SU-DHL-6 (cell line): ENCODE results near the gene RND2.

Experiments
- H2AFZ ChIP-seq: fragments of 200-600 bp; sonication (generic); 2 replicates; pipeline ENCODE4 v1.6.1; 2014; ENCODE audit warnings: low read depth, mild to moderate bottlenecking, moderate library complexity, mixed read lengths, antibody characterized with exemption, low read length; ENCODE audit not compliant: severe bottlenecking
- H3F3A ChIP-seq: fragments of 200-600 bp; shearing (Covaris generic); 2 replicates; pipeline ENCODE4 v1.6.0; 2016; ENCODE audit warnings: antibody characterized with exemption, mild to moderate bottlenecking; ENCODE audit not compliant: insufficient read depth
- H3K27ac ChIP-seq: fragments of 200-600 bp; sonication (generic); 2 replicates; pipeline ENCODE4 v1.5.1; 2016; ENCODE audit warnings: low read depth, mild to moderate bottlenecking, low read length, moderate library complexity, mixed read lengths
- H3K27me3 ChIP-seq: fragments of 200-600 bp; sonication (generic), shearing (Covaris generic); 2 replicates; pipeline ENCODE4 v1.6.0; 2014; ENCODE audit warnings: mild to moderate bottlenecking, low read length
- H3K36me3 ChIP-seq: fragments of 200-600 bp; sonication (generic); 2 replicates; pipeline ENCODE4 v1.6.1; 2014; ENCODE audit warnings: mild to moderate bottlenecking, low read length, mixed read lengths
- H3K4me2 ChIP-seq: fragments of 300-600, 200-600 bp; shearing (Covaris generic), sonication (generic); 2 replicates; pipeline ENCODE4 v1.6.0; 2014; ENCODE audit warnings: low read length, low read depth, mild to moderate bottlenecking; ENCODE audit not compliant: poor library complexity, severe bottlenecking
- H3K4me3 ChIP-seq: fragments of 200-600 bp; sonication (generic); 2 replicates; pipeline ENCODE4 v1.5.1; 2014; ENCODE audit warnings: antibody characterized with exemption, low read length, mild to moderate bottlenecking, mixed read lengths; ENCODE audit not compliant: insufficient read depth, poor library complexity, severe bottlenecking
- H3K79me2 ChIP-seq: fragments of 200-600 bp; sonication (generic); 2 replicates; pipeline ENCODE4 v1.6.1; 2014; ENCODE audit warnings: mild to moderate bottlenecking, low read length, moderate library complexity; ENCODE audit not compliant: insufficient read depth
- H3K9ac ChIP-seq: fragments of 200-600 bp; sonication (generic); 2 replicates; pipeline ENCODE4 v1.7.0; 2014; ENCODE audit warnings: mild to moderate bottlenecking, low read length
- H3K9me2 ChIP-seq: fragments of 200-600 bp; sonication (generic); replicated peaks from 2 replicates; pipeline ENCODE4 v1.6.1; 2014; ENCODE audit warnings: low read length; ENCODE audit not compliant: insufficient read depth
- H3K9me3 ChIP-seq: fragments of 200-600 bp; sonication (generic); 2 replicates; pipeline ENCODE4 v1.6.1; 2014; ENCODE audit warnings: low read length, mixed read lengths; ENCODE audit not compliant: insufficient read depth
- H4K20me1 ChIP-seq: fragments of 200-600 bp; sonication (generic); 2 replicates; pipeline ENCODE4 v1.6.1; 2014; ENCODE audit warnings: low read depth, mild to moderate bottlenecking, antibody characterized with exemption, low read length, moderate library complexity, mixed read lengths
- EZH2phosphoT487 ChIP-seq: fragments of 200-600 bp; sonication (generic), shearing (Covaris generic); conservative IDR thresholded peaks from 2 replicates; pipeline ENCODE4 v1.6.1; 2018; ENCODE audit warnings: mild to moderate bottlenecking, antibody characterized with exemption, low read length, moderate library complexity, mixed read lengths
- TF ChIP-seq, protein P1 (sequence below): fragments of 200-600 bp; sonication (generic); IDR thresholded peaks from one replicate; pipeline ENCODE4 v1.5.1; 2017; ENCODE audit warnings: antibody characterized with exemption, mild to moderate bottlenecking, low read length, moderate library complexity; ENCODE audit not compliant: insufficient read depth, poor library complexity, severe bottlenecking

RND2 gene

DNA sequence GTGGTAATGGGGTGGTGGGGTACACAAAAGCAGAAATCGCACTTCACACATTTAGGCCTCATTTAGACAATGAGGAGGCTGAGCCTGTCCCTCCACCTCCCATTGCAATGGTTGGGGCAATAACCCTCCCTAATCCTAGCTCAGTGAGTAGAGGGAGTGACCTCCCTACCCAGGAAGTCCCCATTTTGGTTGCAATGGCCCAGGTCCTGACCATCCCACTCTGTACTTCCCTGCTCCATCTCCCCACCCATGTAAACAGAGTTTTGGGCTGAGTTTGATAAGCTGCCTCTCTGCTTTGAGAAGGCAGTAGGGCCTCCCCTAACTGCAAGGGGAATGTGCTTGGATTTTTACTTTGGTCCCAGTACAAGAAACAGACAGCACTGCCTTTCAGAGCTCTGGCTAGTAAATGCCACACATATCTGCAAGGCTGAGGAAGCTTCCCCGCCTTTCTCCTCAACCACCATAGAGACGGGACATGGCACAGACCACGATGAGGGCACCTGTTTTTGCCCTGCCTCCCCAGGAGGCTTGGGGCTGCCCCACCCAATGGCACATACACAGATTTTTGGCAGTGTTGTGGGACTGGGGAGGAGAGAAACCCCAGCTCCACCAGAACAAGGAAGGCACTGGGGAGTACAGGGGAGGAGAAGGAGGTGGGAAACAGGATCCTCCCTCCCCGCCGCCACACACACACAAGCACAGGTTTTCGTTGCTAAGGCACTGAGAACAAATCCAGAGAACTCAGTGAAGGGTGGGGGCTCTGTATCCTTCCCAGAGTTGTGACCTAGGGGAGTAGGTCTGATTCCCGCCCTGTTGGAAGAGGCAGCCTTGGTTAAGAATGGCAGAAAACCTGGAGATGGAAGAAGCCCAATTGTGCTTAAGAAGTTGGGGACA is 10.1 kb upstream of the RND2 start:
- Histone ChIP-seq H3K27ac (no peak overlapping the region), H3K4me2 (no peak overlapping the region), H3K4me3 (no peak overlapping the region), H3K9me2 (no peaks in the 10 kb centered on the region), H3K79me2 (no peaks in the 10 kb centered on the region), H2AFZ (no peak overlapping the region), H3K9me3 (no peaks in the 10 kb centered on the region), H3K9ac (no peak overlapping the region), H4K20me1 (no peaks in the 10 kb centered on the region), H3K36me3 (no peaks in the 10 kb centered on the region), H3K27me3 (no peaks in the 10 kb centered on the region), H3F3A (peaks cover 4% of the 10 kb centered on the region; the same call in 1 of the 2 replicates)
- TF ChIP-seq EZH2phosphoT487: no peak
- TF ChIP-seq, protein P1, sequence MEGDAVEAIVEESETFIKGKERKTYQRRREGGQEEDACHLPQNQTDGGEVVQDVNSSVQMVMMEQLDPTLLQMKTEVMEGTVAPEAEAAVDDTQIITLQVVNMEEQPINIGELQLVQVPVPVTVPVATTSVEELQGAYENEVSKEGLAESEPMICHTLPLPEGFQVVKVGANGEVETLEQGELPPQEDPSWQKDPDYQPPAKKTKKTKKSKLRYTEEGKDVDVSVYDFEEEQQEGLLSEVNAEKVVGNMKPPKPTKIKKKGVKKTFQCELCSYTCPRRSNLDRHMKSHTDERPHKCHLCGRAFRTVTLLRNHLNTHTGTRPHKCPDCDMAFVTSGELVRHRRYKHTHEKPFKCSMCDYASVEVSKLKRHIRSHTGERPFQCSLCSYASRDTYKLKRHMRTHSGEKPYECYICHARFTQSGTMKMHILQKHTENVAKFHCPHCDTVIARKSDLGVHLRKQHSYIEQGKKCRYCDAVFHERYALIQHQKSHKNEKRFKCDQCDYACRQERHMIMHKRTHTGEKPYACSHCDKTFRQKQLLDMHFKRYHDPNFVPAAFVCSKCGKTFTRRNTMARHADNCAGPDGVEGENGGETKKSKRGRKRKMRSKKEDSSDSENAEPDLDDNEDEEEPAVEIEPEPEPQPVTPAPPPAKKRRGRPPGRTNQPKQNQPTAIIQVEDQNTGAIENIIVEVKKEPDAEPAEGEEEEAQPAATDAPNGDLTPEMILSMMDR: no peak

DNA sequence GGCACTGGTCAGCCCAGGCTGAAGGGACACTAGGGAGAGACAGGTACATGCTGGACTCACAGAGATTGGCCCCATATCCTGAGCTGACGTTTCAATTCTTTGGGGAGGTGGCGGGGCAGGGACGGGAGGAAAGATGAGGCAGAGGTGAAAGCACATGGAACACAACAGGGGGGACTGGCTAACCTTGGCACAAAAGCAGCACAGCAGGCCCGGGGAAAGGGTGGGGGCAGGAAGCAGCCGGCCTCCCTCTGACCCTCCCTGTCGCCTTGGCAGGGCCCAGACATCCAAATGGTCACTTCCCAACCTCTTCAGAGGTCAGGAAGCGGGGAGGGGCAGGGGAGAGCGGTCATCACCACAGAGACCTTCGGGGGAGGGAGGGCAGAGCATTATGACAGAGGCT is 9.5 kb upstream of the RND2 start:
- no peak overlapping the region for H3K9ac ChIP-seq
- no peak overlapping the region for H3K4me2 ChIP-seq
- H3K9me3 ChIP-seq: no peaks in the 10 kb centered on the region
- no peak for TF ChIP-seq EZH2phosphoT487
- TF ChIP-seq, protein P1: no peak
- no peak overlapping the region for H3K4me3 ChIP-seq
- H3K36me3 ChIP-seq: no peaks in the 10 kb centered on the region
- no peak overlapping the region for H2AFZ ChIP-seq
- H3K9me2 ChIP-seq: no peaks in the 10 kb centered on the region
- no peaks in the 10 kb centered on the region for H4K20me1 ChIP-seq
- H3K27me3 ChIP-seq: no peaks in the 10 kb centered on the region
- peaks cover 4% of the 10 kb centered on the region; the same call in 1 of the 2 replicates for H3F3A ChIP-seq
- H3K79me2 ChIP-seq: no peaks in the 10 kb centered on the region
- H3K27ac ChIP-seq: no peak overlapping the region

DNA sequence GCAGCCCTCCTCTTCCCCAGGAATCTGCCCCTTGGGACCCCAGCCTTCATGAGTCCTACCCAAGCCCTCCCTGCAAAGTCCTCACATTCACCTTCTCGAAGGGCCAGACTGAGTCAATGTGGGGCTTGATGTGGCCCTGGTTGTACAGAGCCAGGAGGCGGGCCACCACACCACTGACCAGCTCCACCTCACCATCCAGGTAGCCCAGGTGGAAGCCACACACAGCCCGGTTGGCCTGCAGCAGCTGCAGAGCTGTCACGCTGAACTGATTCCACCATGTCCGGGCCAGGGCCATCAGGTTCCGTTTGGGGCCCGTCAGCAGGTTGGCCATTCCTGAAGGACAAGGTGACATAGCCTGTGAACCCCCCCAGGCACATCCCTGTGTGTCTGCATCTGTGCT is 8.8 kb upstream of the RND2 start:
- Histone ChIP-seq H2AFZ (no peak overlapping the region), H3K27me3 (no peaks in the 10 kb centered on the region), H3F3A (peaks cover 4% of the 10 kb centered on the region; the same call in 1 of the 2 replicates), H3K79me2 (no peaks in the 10 kb centered on the region), H4K20me1 (no peaks in the 10 kb centered on the region), H3K27ac (no peak overlapping the region), H3K9me3 (no peaks in the 10 kb centered on the region), H3K4me2 (no peak overlapping the region), H3K36me3 (no peaks in the 10 kb centered on the region), H3K4me3 (no peak overlapping the region), H3K9me2 (no peaks in the 10 kb centered on the region), H3K9ac (no peak overlapping the region)
- TF ChIP-seq EZH2phosphoT487: no peak
- TF ChIP-seq, protein P1: no peak
